Stimulated activated CD8-positive, alpha-beta memory T cell treated with anti-CD3 and anti-CD28 coated beads, Interleukin-12 subunit alpha, Interleukin-12 subunit beta, amount 100 ng/mL, for 24 hours (primary cell): ENCODE results near the gene AURKA.
"Not testable (repeated sequence)": the region's sequence is repeated elsewhere in the genome, so short reads cannot be mapped to it uniquely, and the experiment has no call there.

Source experiments
- DNase-seq: peaks from one replicate; pipeline ENCODE4 v3.0.0-alpha.2; 2020; ENCODE audit errors: extremely low read depth

The AURKA gene

DNA sequence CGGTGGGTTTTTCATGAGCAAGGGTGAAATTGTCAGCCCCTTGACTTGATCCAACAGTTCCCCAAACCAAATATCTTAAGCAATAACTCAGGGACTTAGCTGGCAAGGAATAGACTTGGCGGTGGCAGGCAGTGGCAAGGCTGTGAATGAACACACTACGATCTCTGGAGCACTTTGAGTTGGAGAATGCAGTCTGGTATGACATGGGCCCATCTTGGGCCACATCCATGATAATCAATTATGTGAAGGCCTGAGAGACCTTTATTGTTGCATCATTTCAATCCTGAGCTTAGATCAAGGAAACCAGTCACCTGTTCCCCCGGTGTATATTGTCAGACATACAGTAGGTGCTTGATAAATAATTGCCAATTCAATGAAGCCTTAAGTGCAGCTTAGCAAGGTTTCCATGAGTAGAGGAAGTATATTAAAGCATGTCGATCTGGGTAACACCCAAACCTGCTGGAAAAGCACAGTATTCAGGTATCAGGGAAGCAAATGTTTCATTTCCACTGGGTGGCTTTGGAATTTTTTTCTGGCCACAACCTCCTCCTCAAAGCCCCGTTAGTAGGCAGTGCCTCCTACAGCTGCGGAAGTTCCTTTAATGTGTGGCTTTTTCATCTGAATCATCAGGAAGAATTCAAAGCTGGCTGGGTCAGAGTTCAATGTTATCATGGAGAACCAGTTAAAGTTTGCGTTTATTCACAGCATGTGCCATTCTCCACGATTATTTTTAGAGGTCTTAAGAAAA is 30.2 kb upstream of the AURKA start:
- no peak for DNase-seq

- no peak for DNase-seq
Measured at GRCh38 chr20:56420940-56421688, 29.1 kb upstream of the AURKA start.

GRCh38 chr20:56420028-56420427 is 28.0 kb upstream of the AURKA start:
- DNase-seq: no peak

DNA sequence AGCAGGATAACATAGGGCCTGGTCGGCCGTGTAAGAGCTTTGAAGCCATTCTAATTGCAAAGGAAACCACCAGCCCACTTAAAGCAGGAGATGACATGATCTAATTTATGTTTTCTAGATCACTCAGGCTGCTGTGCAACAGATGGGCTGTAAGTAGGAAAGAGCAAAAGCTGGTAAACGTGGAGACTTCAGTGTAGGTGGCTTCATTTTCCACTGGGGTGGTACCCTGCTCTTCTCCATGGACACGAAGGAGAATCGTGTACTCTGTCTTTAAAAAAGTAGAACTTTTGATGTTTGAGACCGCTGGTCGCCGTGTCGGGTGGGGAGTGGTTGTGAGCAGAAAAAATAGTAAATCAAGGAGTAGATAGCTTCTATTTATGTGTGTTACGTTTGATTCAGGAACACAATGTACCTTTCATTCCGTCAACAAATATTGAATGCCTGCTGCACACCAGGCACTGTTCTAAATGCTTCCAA is 26.4 kb upstream of the AURKA start:
- no peak for DNase-seq

- DNase-seq: no peak
Measured at GRCh38 chr20:56417911-56418310, 25.9 kb upstream of the AURKA start.

GRCh38 chr20:56417402-56417801 is 25.4 kb upstream of the AURKA start:
- no peak for DNase-seq

GRCh38 chr20:56414842-56415765 is 23.1 kb upstream of the AURKA start:
- peak; percentile 32 for DNase-seq

GRCh38 chr20:56412949-56413348 is 20.9 kb upstream of the AURKA start:
- no peak for DNase-seq

DNA sequence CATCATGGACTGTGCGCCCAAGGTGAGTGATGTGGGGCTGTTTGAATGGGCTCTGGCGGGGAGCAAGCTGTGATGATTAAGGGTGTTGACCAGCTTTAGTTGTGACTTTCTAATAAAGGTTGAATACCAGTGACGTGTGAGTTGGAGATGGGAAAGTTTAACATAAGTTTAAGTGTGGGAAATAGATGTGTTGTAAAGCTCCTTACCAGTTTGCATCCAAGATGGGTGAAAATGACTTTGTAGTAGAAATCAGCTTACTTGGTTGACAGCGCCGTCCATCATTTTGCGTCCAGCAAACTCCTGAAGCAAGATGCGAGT is 20.4 kb upstream of the AURKA start:
- no peak for DNase-seq

DNA sequence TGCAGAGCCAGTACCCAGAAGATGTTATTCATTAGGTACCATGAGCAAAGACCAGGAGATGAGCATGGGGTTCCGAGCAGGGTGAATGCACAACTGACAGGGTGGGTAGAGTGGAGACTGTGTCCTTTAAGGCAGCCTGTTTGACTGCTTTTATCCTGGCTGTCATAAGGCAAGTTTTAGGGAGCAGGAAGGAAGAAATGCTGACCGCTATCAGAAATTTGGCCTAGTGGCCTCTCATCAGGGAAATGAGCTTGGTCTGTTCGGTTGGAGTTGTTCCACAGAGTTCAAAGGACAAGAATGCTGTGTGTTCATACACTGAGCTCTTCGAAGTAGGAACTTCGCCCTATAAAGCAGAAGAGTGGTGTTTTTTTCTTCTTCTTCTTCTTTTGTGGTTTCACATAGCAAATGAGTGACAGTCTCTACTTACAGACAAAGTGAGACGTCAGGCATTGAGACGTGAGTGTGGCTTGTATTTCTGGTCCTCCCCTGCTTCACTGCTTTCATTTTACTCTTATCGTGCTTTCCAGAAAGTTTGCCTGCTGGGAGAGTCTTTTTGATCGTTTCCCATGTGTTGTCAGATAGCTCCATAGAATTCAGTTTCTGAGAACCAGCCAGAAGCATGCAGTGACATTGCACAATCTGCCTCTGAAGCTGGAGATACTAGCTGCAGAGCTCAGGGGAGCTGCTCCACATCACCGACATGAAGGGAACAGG is 19.9 kb upstream of the AURKA start, which contains the start of gene CASS4:
Gene CASS4, plus strand, starts transcription at position 502 of the 714 bp plus-strand sequence. Its CDS starts 199 bp downstream, at position 701.
- no peak for DNase-seq

- DNase-seq: not testable (repeated sequence)
Measured at GRCh38 chr20:56411287-56411686, 19.3 kb upstream of the AURKA start.

DNA sequence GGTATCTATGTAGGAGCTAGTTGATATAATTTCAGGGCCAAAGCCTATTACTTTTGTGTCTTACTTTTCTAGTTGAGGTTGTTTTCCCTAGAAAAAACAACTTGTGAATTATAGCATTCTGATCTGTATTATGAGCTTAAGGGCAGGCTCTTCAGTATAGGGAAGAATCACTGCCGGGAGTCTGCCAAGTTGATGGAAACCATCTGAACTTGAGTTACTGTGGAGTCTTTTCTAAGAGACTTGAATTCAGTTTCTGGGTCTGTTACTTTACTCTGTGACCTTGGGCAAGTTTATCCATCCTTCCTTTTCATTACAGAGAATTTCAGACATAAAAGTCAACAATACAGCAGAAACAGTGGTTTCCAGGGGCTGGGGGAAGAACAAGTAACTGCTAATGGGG is 17.9 kb upstream of the AURKA start:
- DNase-seq: no peak

DNA sequence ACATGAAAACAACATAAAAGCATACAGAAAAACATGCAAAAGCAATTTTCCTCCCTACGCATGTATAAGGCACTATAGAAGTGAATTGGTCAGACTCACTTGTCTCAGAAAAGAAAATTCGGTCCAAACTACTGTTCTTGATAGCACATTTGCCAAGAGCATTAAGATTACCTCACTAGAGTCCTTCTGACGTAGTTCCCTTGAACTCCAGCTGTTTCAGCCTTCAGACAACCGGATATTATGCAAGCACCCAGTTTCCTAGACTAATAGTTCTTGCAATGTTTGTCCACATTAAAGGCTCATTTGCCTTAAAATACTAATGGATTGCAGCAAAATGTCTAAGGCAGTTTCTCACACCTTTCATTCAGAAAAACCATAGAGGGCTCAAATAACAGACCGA is 17.5 kb upstream of the AURKA start:
- no peak for DNase-seq

DNA sequence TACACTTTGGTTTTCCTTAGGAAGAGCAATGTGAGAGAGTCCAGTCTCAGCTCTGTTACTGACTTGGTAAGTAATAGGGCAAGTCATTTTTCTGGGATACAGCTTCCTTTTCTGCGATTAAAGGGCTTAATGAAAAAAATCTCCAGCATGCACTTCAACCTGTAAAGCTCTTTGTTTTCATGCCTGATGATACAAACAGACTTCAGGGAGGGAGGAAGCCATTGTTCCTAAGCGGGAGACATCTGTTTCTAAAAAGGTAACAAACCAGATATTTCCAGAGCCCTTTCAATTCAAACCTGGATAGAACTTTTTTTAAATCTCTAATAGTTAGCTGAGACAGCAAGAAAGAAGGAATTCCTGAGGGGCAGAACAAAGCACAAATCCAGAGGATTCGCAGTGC is 14.9 kb upstream of the AURKA start:
- no peak for DNase-seq

DNA sequence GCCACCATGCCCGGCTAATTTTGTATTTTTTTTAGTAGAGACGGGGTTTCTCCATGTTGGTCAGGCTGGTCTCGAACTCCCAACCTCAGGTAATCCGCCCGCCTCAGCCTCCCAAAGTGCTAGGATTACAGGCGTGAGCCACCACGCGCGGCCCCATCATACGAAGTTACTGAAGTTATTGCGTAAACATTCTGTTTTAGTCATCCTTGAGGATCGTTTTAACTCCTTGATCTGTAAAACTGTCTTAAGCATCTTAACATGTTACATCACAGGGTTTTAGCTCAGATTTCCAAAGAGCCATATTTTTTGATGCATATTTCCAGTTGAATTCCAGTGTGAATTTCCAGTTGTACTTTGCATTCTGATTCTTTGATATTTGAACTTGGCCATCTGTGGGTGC is 13.3 kb upstream of the AURKA start:
- DNase-seq: not testable (repeated sequence)

DNA sequence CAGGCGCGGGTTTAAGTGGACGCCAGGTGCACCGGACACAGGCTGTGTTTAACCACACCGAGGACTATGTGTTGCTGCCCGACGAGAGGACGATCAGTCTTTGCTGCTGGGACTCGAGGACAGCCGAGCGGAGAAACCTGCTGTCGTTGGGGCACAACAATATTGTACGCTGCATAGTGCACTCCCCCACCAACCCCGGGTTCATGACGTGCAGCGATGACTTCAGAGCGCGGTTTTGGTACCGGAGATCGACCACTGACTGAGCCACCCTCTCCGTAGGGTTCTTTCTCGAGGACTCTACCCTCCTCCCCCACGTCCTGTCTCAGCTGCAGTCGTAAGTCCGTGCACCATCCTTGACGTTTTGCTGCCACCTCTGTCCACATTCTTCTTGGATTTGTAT is 11.4 kb upstream of the AURKA start:
- no peak for DNase-seq

- peak; percentile 31 for DNase-seq
Measured at GRCh38 chr20:56400001-56400640, 8.1 kb upstream of the AURKA start.

- no peak for DNase-seq
Measured at GRCh38 chr20:56395166-56395565, 3.2 kb upstream of the AURKA start.

DNA sequence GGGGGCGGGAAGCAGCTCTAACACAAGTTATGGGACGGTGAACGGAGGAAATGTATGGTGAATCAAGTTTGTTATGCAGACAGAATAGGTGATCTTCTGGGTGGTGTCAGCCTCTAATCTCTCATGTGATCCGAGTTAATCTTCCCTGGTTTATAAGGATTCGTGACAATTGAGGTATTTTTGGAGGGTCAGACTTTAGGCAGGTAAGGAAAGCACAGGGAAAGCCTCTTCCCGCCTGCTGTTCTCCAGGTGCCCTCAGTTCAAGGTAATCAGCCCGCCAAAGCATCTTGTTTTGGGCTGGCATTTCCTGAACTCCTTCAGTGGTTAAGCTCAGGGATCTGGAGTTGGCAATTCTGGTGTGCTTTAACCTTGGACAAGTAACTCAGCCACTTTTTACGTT is 1.6 kb upstream of the AURKA start:
- DNase-seq: no peak

DNA sequence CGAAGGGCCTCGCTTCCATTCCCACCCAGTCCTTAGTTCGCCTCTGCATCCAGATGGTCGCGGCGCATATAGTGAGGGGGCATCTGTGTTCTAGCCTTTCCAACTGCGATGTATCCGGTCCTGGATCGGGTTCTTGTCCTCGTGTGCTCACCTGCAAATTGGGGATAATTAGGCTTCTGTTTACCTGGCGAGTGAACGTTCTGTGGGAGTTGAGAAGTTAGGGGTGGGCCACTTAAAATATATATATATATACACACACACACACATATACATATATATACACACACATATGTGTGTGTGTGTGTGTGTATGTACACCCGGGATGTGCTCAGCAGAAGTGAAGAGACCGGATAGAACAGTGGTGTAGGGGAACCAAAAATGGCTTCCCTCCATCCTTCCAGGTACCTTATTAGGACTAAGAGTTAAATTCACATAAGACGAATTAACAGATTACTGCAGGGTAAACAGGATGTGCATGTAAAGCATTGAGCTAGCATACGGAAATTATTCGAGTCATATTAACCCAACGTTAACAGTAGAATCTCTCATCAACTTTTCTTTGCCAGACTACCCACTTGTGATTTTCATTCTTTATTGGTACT is 967 bp upstream of the AURKA start:
- DNase-seq: no peak
